Measurements from ENCODE around the gene DRC1. TPM values are rescaled to one million over a fixed set of nuclear protein-coding genes. Genes with fewer than 3 reads are reported as not detected.

DRC1 gene
- total RNA-seq, 4 donors from 2014 or later = 0.45 TPM; not detected in 3

- no peak for TF ChIP-seq POLR2A (IDR thresholded peaks at IDR 0.05; ENCODE audit: low read depth)
- TF ChIP-seq CTCF (IDR thresholded peaks at IDR 0.05) = no peak
- TF ChIP-seq EP300 (IDR thresholded peaks at IDR 0.05) = no peak
- TF ChIP-seq POLR2AphosphoS5 (IDR thresholded peaks at IDR 0.05) = no peak
- H3K9me3 ChIP-seq = no peaks in the 10 kb centered on the region
- no peaks in the 10 kb centered on the region for H3K27me3 ChIP-seq
- H3K4me1 ChIP-seq = peaks cover 0 to 21% (median 6%) of the 10 kb centered on the region in 4 donors
- intact Hi-C loops (cut with DNase I) = no loop called here
- H3K4me3 ChIP-seq = no peak overlapping the region
- no peak for DNase-seq (ENCODE audit: extremely low spot score)
- no peak overlapping the region for H3K27ac ChIP-seq (replicated peaks in 1 of 4)
- WGBS = 63% methylated on average over 4 of the region's 4 CpGs
- H3K36me3 ChIP-seq = peaks cover 0 to 22% (median 4%) of the 10 kb centered on the region in 4 donors
These were observed 6.3 kb upstream of the DRC1 start for GRCh38 chr2:26395394-26395793.

DNA sequence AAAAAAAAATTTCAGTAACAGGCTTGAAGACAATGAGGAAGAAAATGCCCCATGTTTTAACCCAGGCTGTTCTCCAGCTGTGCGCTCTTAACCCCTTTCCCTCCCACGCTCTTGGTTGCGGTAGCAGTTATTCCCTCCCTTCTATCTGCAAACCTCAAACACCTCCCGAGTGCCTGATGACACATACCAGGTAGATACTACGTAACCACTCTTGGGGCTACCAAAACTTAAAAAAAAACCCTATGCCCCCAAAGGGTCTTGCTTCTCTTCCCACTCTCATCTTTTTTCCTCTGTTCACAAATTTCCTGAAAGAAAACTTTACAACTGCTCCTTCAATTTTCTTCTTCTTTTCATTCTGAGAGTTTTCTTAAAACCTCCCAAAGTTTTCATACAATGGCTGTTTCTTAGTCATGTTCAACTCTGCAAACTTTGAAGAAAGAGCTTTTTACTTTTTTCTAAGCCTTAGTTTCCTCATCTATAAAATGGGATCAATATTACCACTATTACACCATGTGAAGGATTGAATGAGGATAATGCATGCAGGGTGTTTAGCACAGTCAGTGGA lies 4.9 kb upstream of the DRC1 start:
- no peak for DNase-seq (ENCODE audit: extremely low spot score)
- TF ChIP-seq POLR2A (IDR thresholded peaks at IDR 0.05; ENCODE audit: low read depth) (no peak), CTCF (IDR thresholded peaks at IDR 0.05) (no peak), POLR2AphosphoS5 (IDR thresholded peaks at IDR 0.05) (no peak), EP300 (IDR thresholded peaks at IDR 0.05) (no peak)

DNA sequence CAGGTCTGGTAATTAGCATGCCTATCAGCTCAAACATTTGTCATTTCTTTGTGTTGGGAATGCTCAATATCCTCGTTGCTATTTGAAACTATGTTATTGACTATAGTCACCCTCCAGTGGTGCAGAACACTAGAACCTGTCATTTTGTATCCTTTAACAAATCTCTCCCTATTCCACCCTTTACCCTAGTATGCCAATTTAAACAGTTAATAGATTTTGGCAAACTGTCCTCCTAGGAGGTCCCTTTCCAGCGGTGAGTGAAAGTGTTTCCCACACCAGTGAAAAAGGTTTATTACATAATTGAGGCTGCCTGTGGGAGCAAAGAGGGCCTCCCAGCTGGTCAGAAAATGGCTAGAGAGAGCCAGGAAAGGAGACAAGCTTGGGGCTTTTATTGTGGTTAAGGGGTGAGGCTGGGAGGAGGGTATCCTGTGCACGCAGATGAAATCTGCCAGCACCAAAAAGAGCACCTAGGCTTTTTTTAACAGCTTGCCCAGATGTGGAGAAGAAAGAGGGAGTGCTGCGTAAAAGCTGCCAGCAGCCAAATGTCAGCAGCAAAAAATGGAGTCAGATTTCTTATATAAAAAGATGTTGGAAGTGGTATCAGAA lies 1.8 kb upstream of the DRC1 start:
- Histone ChIP-seq H3K36me3 (peaks cover 0 to 7% (median 4%) of the 10 kb centered on the region in 4 donors), H3K4me3 (no peak overlapping the region), H3K4me1 (peaks cover 8 to 19% (median 14%) of the 10 kb centered on the region in 4 donors), H3K27me3 (no peaks in the 10 kb centered on the region), H3K27ac (replicated peaks in 1 of 4) (no peak overlapping the region), H3K9me3 (no peaks in the 10 kb centered on the region)
- TF ChIP-seq CTCF (IDR thresholded peaks at IDR 0.05) (no peak), POLR2A (IDR thresholded peaks at IDR 0.05; ENCODE audit: low read depth) (no peak), EP300 (IDR thresholded peaks at IDR 0.05) (no peak), POLR2AphosphoS5 (IDR thresholded peaks at IDR 0.05) (no peak)
- no peak for DNase-seq (ENCODE audit: extremely low spot score)
- 62% methylated on average over 4 of the region's 4 CpGs for WGBS
- intact Hi-C loops (cut with DNase I) = no loop called here

More for the DNA sequence above, 4.9 kb upstream of the DRC1 start:
- Histone ChIP-seq H3K27ac (replicated peaks in 1 of 4) (no peak overlapping the region), H3K4me3 (no peak overlapping the region), H3K27me3 (no peaks in the 10 kb centered on the region), H3K4me1 (peaks cover 5 to 27% (median 12%) of the 10 kb centered on the region in 4 donors), H3K36me3 (peaks cover 0 to 14% (median 4%) of the 10 kb centered on the region in 4 donors), H3K9me3 (no peaks in the 10 kb centered on the region)
- WGBS = 95% methylated on average over 5 of the region's 5 CpGs
- intact Hi-C loops (cut with DNase I) = no loop called here

GRCh38 chr2:26400723-26401122 lies 997 bp upstream of the DRC1 start:
- peaks cover 8 to 13% (median 12%) of the 10 kb centered on the region in 4 donors for H3K4me1 ChIP-seq
- no peak for DNase-seq (ENCODE audit: extremely low spot score)
- H3K27ac ChIP-seq (replicated peaks in 1 of 4) = no peak overlapping the region
- H3K4me3 ChIP-seq = no peak overlapping the region
- H3K27me3 ChIP-seq = no peaks in the 10 kb centered on the region
- H3K36me3 ChIP-seq = peaks cover 0 to 6% (median 2%) of the 10 kb centered on the region in 4 donors
- H3K9me3 ChIP-seq = no peaks in the 10 kb centered on the region
- 90% methylated on average over 5 of the region's 5 CpGs for WGBS
- TF ChIP-seq EP300 (IDR thresholded peaks at IDR 0.05) (no peak), CTCF (IDR thresholded peaks at IDR 0.05) (no peak), POLR2A (IDR thresholded peaks at IDR 0.05; ENCODE audit: low read depth) (no peak), POLR2AphosphoS5 (IDR thresholded peaks at IDR 0.05) (no peak)
- intact Hi-C loops (cut with DNase I) = no loop called here

Measured in esophagus muscularis mucosa (tissue), 4 donors.